SK-N-SH (cell line): Measurements from ENCODE around the gene ATP13A4.

Experiments used
- CTCF ChIP-seq: fragments of 200-600 bp; sonication (generic); IDR thresholded peaks from 2 replicates; pipeline ENCODE4 v1.6.1; 2017; ENCODE audit warnings: antibody characterized with exemption, mild to moderate bottlenecking, moderate library complexity
- EP300 ChIP-seq, 2 experiments: IDR thresholded peaks; 2 replicates each; pipeline versions ENCODE4 v1.4.0 to v1.6.1; 2012; ENCODE audit warnings: borderline replicate concordance in 1 of 2, low read depth in 1 of 2, low read length in 1 of 2
- MEF2A ChIP-seq: IDR thresholded peaks from 2 replicates; pipeline ENCODE4 v1.4.0; 2012; ENCODE audit warnings: low read depth, borderline replicate concordance
- MXI1 ChIP-seq: IDR thresholded peaks from 2 replicates; pipeline ENCODE4 v1.6.1; 2012; ENCODE audit warnings: mild to moderate bottlenecking, low read depth, low read length, improper control_type of control experiment
- PBX3 ChIP-seq: IDR thresholded peaks from 2 replicates; pipeline ENCODE4; 2012
- POLR2AphosphoS5 ChIP-seq: IDR thresholded peaks from 2 replicates; pipeline ENCODE4 v1.6.1; 2012; ENCODE audit warnings: low read depth, low read length
- SMC3 ChIP-seq: IDR thresholded peaks from 2 replicates; pipeline ENCODE4 v1.6.1; 2012; ENCODE audit warnings: low read depth, low read length, improper control_type of control experiment
- USF2 ChIP-seq: fragments of 150-350 bp; IDR thresholded peaks from 2 replicates; pipeline ENCODE4 v1.6.1; 2017; ENCODE audit warnings: antibody characterized with exemption, low read length, low read depth, borderline replicate concordance

- TF ChIP-seq CTCF (no peak), MEF2A (no peak), USF2 (no peak), PBX3 (no peak), SMC3 (no peak), POLR2AphosphoS5 (no peak), EP300 (IDR thresholded peaks at IDR 0.05; ENCODE audit: borderline replicate concordance in 1 of 2, low read depth in 1 of 2, low read length in 1 of 2) (no peak), MXI1 (no peak)
Measured at GRCh38 chr3:193499801-193500485, 54.8 kb downstream of the ATP13A4 start.
